SK-N-SH (cell line): ENCODE results near the gene GLS. TPM values are rescaled to one million over a fixed set of nuclear protein-coding genes. Genes with fewer than 3 reads are reported as not detected.

Experiments
- CTCF ChIA-PET: fragments of 300-600, 350-600 bp; formaldehyde crosslinking; extraction: SDS; loops from one replicate; lab custom pipeline; 2021; lab: Yijun Ruan, JAX
- POLR2A ChIA-PET: fragments of 350-600 bp; sonication (Branson Sonifier 250); formaldehyde crosslinking; extraction: SDS; loops from one replicate; lab custom pipeline; 2020; ENCODE audit warnings: antibody characterized with exemption, inconsistent platforms; lab: Yijun Ruan, JAX
- DNase-seq: peaks from one replicate; pipeline ENCODE4 v3.0.0; 2012
- H2AFZ ChIP-seq: fragments of 200-600 bp; sonication (generic); 2 replicates; pipeline ENCODE4 v1.8.1; 2016; ENCODE audit warnings: antibody characterized with exemption, mild to moderate bottlenecking, low read depth
- H3F3A ChIP-seq: fragments of 200-600 bp; sonication (generic); replicated peaks from 2 replicates; pipeline ENCODE3; 2016; ENCODE audit warnings: antibody characterized with exemption, mild to moderate bottlenecking; ENCODE audit not compliant: insufficient read depth
- H3K27ac ChIP-seq, 2 experiments: fragments of 200-500 bp in 1 of 2; fragments of 200-600 bp in 1 of 2; sonication (Bioruptor generic) in 1 of 2; sonication (generic), shearing (Covaris generic) in 1 of 2; 2 replicates each; pipeline versions ENCODE4 v1.5.1 to v1.6.1; 2014 to 2016; ENCODE audit warnings: low read depth in 2 of 2, inconsistent platforms in 1 of 2, low read length in 1 of 2, mild to moderate bottlenecking in 1 of 2, mixed read lengths in 1 of 2
- H3K27me3 ChIP-seq: fragments of 200-600 bp; sonication (generic), shearing (Covaris generic); 2 replicates; pipeline ENCODE4 v1.6.1; 2016; ENCODE audit warnings: mixed run types; ENCODE audit not compliant: insufficient read depth
- H3K36me3 ChIP-seq, 2 experiments: fragments of 200-500 bp in 1 of 2; fragments of 200-600 bp in 1 of 2; sonication (Bioruptor generic) in 1 of 2; sonication (generic) in 1 of 2; replicated peaks in 1 of 2; 2 replicates each; pipeline versions ENCODE3 to v1.5.1; 2014 to 2016; ENCODE audit warnings: low read length in 1 of 2, mild to moderate bottlenecking in 1 of 2; ENCODE audit not compliant: insufficient read depth in 2 of 2, control insufficient read depth in 1 of 2
- H3K4me1 ChIP-seq, 2 experiments: fragments of 200-500 bp in 1 of 2; fragments of 200-600 bp in 1 of 2; sonication (Bioruptor generic) in 1 of 2; sonication (generic), shearing (Covaris generic) in 1 of 2; 2 replicates each; pipeline versions ENCODE4 v1.5.1 to v1.6.1; 2014 to 2016; ENCODE audit warnings: low read depth in 1 of 2, low read length in 1 of 2, mixed run types in 1 of 2; ENCODE audit not compliant: insufficient read depth in 2 of 2, control insufficient read depth in 1 of 2
- H3K4me2 ChIP-seq: fragments of 200-600 bp; sonication (generic), shearing (Covaris generic); 2 replicates; pipeline ENCODE4 v1.6.1; 2017; ENCODE audit warnings: mixed run types
- H3K4me3 ChIP-seq, 2 experiments: fragments of 200-500 bp in 1 of 2; fragments of 200-600 bp in 1 of 2; sonication (Bioruptor generic) in 1 of 2; sonication (generic), shearing (Covaris generic) in 1 of 2; 2 replicates each; pipeline versions ENCODE4 v1.5.1 to v1.8.1; 2014 to 2016; ENCODE audit warnings: low read depth in 2 of 2, inconsistent platforms in 1 of 2, low read length in 1 of 2, mild to moderate bottlenecking in 1 of 2, mixed read lengths in 1 of 2, moderate library complexity in 1 of 2
- H3K79me2 ChIP-seq: fragments of 200-600 bp; sonication (generic); 2 replicates; pipeline ENCODE4 v1.8.1; 2017; ENCODE audit warnings: mild to moderate bottlenecking; ENCODE audit not compliant: insufficient read depth
- H3K9ac ChIP-seq: fragments of 200-600 bp; sonication (generic); 2 replicates; pipeline ENCODE4 v1.6.1; 2017; ENCODE audit warnings: mixed run types
- H3K9me2 ChIP-seq: fragments of 200-600 bp; sonication (generic); 2 replicates; pipeline ENCODE4 v1.6.1; 2017; ENCODE audit warnings: mixed run types
- H3K9me3 ChIP-seq: fragments of 200-600 bp; sonication (generic); 2 replicates; pipeline ENCODE4 v1.6.1; 2017; ENCODE audit warnings: mixed run types, mild to moderate bottlenecking, moderate library complexity
- H4K20me1 ChIP-seq: fragments of 200-600 bp; sonication (generic); 2 replicates; pipeline ENCODE4 v1.6.1; 2017; ENCODE audit warnings: mild to moderate bottlenecking, mixed run types; ENCODE audit not compliant: insufficient read depth
- CHD2 ChIP-seq: fragments of 150-350 bp; IDR thresholded peaks from 2 replicates; pipeline ENCODE4 v1.6.1; 2018; ENCODE audit warnings: low read length; ENCODE audit not compliant: partially characterized antibody
- EZH2phosphoT487 ChIP-seq: fragments of 200-600 bp; sonication (generic); IDR thresholded peaks from 2 replicates; pipeline ENCODE4 v1.6.1; 2017; ENCODE audit warnings: low read depth, mixed run types, mild to moderate bottlenecking, antibody characterized with exemption, moderate library complexity, borderline replicate concordance
- FOXM1 ChIP-seq: IDR thresholded peaks from 2 replicates; pipeline ENCODE4 v1.4.0; 2012; ENCODE audit warnings: low read depth, mild to moderate bottlenecking
- GABPA ChIP-seq: IDR thresholded peaks from 2 replicates; pipeline ENCODE4 v1.4.0; 2012; ENCODE audit warnings: low read depth, mild to moderate bottlenecking
- NFIC ChIP-seq: IDR thresholded peaks from 2 replicates; pipeline ENCODE4 v1.4.0; 2012; ENCODE audit warnings: borderline replicate concordance
- POLR2AphosphoS5 ChIP-seq: IDR thresholded peaks from 2 replicates; pipeline ENCODE4 v1.6.1; 2012; ENCODE audit warnings: low read depth, low read length
- RCOR1 ChIP-seq: fragments of 150-350 bp; IDR thresholded peaks from 2 replicates; pipeline ENCODE4 v1.6.1; 2017; ENCODE audit warnings: antibody characterized with exemption, low read length
- SMC3 ChIP-seq: IDR thresholded peaks from 2 replicates; pipeline ENCODE4 v1.6.1; 2012; ENCODE audit warnings: low read depth, low read length, improper control_type of control experiment
- TEAD4 ChIP-seq: IDR thresholded peaks from 2 replicates; pipeline ENCODE4 v1.4.0; 2012; ENCODE audit warnings: mild to moderate bottlenecking, borderline replicate concordance; ENCODE audit not compliant: insufficient read depth
- YY1 ChIP-seq: IDR thresholded peaks from 2 replicates; pipeline ENCODE4 v1.4.0; 2012; ENCODE audit warnings: low read depth, mild to moderate bottlenecking
- WGBS: methylation state at CpG from one replicate; pipeline ENCODE4 v1.1.6; 2017; ENCODE audit warnings: low lambda C conversion rate; 5-methylcytosine and 5-hydroxymethylcytosine counted together
- polyA plus RNA-seq, 3 experiments: library from polyadenylated mRNA; depleted of rRNA; stranded (reverse); fragments of >200 nt; gene quantifications; 2 replicates each; pipeline ENCODE4 v1.2.3, GENCODE V29; 2012
- TF ChIP-seq, protein P1 (sequence below): IDR thresholded peaks from 2 replicates; pipeline ENCODE4 v1.4.0; 2012; ENCODE audit warnings: low read depth, borderline replicate concordance
- TF ChIP-seq, protein P2 (sequence below): fragments of 200-600 bp; sonication (generic); IDR thresholded peaks from 2 replicates; pipeline ENCODE4 v1.6.1; 2017; ENCODE audit warnings: antibody characterized with exemption, mild to moderate bottlenecking, moderate library complexity
- TF ChIP-seq, protein P3 (sequence below): IDR thresholded peaks from 2 replicates; pipeline ENCODE4; 2012
- TF ChIP-seq, protein P4 (sequence below): fragments of 150-350 bp; IDR thresholded peaks from 2 replicates; pipeline ENCODE4 v1.6.1; 2017; ENCODE audit warnings: antibody characterized with exemption, low read length, low read depth, borderline replicate concordance

Gene GLS
- polyA plus RNA-seq, 1 of the 3 experiments (the other 2 are of a cell fraction): 37.2 TPM

DNA sequence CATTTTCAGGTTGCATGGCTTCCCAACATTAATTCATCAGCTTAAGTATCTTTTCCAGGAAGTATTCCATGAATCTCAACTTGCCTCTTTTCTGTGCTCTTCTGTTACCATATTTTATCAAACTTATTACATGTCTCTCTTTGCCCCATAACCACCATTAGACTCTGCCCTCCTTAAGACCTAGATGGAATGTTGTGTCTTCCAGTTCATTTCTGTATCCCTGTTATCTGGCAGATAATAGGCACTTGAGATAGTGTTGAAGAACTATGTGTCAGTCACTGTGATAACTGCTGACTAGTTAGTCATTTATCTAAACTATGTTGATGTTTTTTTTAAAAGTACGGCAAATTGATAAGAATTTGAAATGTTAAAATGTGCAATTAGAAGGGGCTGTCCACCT, 41.8 kb downstream of the GLS start:
- H3K4me3 ChIP-seq: no peak overlapping the region
- H3K36me3 ChIP-seq: peaks cover 89 to 93% of the 10 kb centered on the region in 2 experiments
- H3F3A ChIP-seq: peaks cover 63% of the 10 kb centered on the region
- POLR2A ChIA-PET: no interaction called here
- TF ChIP-seq NFIC: no peak
- TF ChIP-seq TEAD4: no peak
- no peak for TF ChIP-seq GABPA
- TF ChIP-seq, protein P1, sequence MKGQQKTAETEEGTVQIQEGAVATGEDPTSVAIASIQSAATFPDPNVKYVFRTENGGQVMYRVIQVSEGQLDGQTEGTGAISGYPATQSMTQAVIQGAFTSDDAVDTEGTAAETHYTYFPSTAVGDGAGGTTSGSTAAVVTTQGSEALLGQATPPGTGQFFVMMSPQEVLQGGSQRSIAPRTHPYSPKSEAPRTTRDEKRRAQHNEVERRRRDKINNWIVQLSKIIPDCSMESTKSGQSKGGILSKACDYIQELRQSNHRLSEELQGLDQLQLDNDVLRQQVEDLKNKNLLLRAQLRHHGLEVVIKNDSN: no peak
- TF ChIP-seq EZH2phosphoT487: no peak
- TF ChIP-seq, protein P2, sequence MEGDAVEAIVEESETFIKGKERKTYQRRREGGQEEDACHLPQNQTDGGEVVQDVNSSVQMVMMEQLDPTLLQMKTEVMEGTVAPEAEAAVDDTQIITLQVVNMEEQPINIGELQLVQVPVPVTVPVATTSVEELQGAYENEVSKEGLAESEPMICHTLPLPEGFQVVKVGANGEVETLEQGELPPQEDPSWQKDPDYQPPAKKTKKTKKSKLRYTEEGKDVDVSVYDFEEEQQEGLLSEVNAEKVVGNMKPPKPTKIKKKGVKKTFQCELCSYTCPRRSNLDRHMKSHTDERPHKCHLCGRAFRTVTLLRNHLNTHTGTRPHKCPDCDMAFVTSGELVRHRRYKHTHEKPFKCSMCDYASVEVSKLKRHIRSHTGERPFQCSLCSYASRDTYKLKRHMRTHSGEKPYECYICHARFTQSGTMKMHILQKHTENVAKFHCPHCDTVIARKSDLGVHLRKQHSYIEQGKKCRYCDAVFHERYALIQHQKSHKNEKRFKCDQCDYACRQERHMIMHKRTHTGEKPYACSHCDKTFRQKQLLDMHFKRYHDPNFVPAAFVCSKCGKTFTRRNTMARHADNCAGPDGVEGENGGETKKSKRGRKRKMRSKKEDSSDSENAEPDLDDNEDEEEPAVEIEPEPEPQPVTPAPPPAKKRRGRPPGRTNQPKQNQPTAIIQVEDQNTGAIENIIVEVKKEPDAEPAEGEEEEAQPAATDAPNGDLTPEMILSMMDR: no peak
- TF ChIP-seq, protein P3, sequence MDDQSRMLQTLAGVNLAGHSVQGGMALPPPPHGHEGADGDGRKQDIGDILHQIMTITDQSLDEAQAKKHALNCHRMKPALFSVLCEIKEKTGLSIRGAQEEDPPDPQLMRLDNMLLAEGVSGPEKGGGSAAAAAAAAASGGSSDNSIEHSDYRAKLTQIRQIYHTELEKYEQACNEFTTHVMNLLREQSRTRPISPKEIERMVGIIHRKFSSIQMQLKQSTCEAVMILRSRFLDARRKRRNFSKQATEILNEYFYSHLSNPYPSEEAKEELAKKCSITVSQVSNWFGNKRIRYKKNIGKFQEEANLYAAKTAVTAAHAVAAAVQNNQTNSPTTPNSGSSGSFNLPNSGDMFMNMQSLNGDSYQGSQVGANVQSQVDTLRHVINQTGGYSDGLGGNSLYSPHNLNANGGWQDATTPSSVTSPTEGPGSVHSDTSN: no peak
- TF ChIP-seq POLR2AphosphoS5: no peak
- TF ChIP-seq CHD2: no peak
- TF ChIP-seq RCOR1: no peak
- no peak for TF ChIP-seq FOXM1
- no peak for TF ChIP-seq SMC3
- no peak for TF ChIP-seq YY1
- TF ChIP-seq, protein P4, sequence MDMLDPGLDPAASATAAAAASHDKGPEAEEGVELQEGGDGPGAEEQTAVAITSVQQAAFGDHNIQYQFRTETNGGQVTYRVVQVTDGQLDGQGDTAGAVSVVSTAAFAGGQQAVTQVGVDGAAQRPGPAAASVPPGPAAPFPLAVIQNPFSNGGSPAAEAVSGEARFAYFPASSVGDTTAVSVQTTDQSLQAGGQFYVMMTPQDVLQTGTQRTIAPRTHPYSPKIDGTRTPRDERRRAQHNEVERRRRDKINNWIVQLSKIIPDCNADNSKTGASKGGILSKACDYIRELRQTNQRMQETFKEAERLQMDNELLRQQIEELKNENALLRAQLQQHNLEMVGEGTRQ: no peak
- peaks cover 57% of the 10 kb centered on the region for H3K79me2 ChIP-seq
- H4K20me1 ChIP-seq: no peaks in the 10 kb centered on the region
- H2AFZ ChIP-seq: no peak overlapping the region
- 93% methylated on average over 1 of the region's 1 CpG for WGBS
- peaks cover 2 to 21% of the 10 kb centered on the region in 2 experiments for H3K4me1 ChIP-seq
- H3K9ac ChIP-seq: no peak overlapping the region
- 0 out of 4 replicates have a peak overlapping the region, but pooled peaks of 1 of the 2 experiments have one; percentile 11 for H3K27ac ChIP-seq
- no peaks in the 10 kb centered on the region for H3K9me3 ChIP-seq
- no peak for DNase-seq
- no peaks in the 10 kb centered on the region for H3K27me3 ChIP-seq
- no peak overlapping the region for H3K4me2 ChIP-seq
- CTCF ChIA-PET: no interaction called here
- H3K9me2 ChIP-seq: no peaks in the 10 kb centered on the region
